ENCODE data around the gene FAM83D. TPM values are rescaled to one million over a fixed set of nuclear protein-coding genes. Genes with fewer than 3 reads are reported as not detected.

Gene FAM83D
- total and polyA plus RNA-seq, 2 experiments from 2014 or later: 33.3 to 91.3 TPM

GRCh38 chr20:38907918-38908677 is 18.1 kb upstream of the FAM83D start:
- DNase-seq (ENCODE audit: low spot score) (no peak), ATAC-seq (no peak)
- Histone ChIP-seq H3K9me2 (ENCODE audit: insufficient read depth) (no peaks in the 10 kb centered on the region), H3F3A (replicated peaks; ENCODE audit: low read depth) (no peaks in the 10 kb centered on the region), H3K27ac (ENCODE audit: low read depth) (no peak overlapping the region), H3K4me2 (no peak overlapping the region), H3K4me1 (ENCODE audit: insufficient read depth) (no peaks in the 10 kb centered on the region), H3K79me2 (replicated peaks; ENCODE audit: insufficient read depth) (no peaks in the 10 kb centered on the region), H3K36me3 (ENCODE audit: insufficient read depth) (no peaks in the 10 kb centered on the region), H4K20me1 (replicated peaks; ENCODE audit: insufficient read depth) (no peaks in the 10 kb centered on the region), H3K4me3 (no peak overlapping the region), H2AFZ (no peak overlapping the region), H3K27me3 (ENCODE audit: insufficient read depth) (no peaks in the 10 kb centered on the region)
- H3K36me3 Mint-ChIP-seq (ENCODE audit: low read depth): peaks cover 19% of the 10 kb centered on the region
- H3K9me3 Mint-ChIP-seq: no peaks in the 10 kb centered on the region; the same call in 2 of the 3 replicates
- no peak overlapping the region for H3K4me3 Mint-ChIP-seq
- H3K27me3 Mint-ChIP-seq (ENCODE audit: insufficient read depth, low read depth, poor library complexity): peaks cover 4% of the 10 kb centered on the region
- no peak for TF ChIP-seq EZH2phosphoT487 (IDR thresholded peaks at IDR 0.05; ENCODE audit: unreplicated experiment)
- no peak for TF ChIP-seq ZNF331 (CRISPR knock-in tag; IDR thresholded peaks at IDR 0.05; ENCODE audit: low read depth)
- no peak for TF ChIP-seq JUNB (IDR thresholded peaks at IDR 0.05; ENCODE audit: unreplicated experiment)
- no peak for TF ChIP-seq STAT1 (IDR thresholded peaks at IDR 0.05; ENCODE audit: unreplicated experiment)
- TF ChIP-seq EZH2 (IDR thresholded peaks at IDR 0.05; ENCODE audit: low read depth, unreplicated experiment): no peak
- TF ChIP-seq, protein P1, sequence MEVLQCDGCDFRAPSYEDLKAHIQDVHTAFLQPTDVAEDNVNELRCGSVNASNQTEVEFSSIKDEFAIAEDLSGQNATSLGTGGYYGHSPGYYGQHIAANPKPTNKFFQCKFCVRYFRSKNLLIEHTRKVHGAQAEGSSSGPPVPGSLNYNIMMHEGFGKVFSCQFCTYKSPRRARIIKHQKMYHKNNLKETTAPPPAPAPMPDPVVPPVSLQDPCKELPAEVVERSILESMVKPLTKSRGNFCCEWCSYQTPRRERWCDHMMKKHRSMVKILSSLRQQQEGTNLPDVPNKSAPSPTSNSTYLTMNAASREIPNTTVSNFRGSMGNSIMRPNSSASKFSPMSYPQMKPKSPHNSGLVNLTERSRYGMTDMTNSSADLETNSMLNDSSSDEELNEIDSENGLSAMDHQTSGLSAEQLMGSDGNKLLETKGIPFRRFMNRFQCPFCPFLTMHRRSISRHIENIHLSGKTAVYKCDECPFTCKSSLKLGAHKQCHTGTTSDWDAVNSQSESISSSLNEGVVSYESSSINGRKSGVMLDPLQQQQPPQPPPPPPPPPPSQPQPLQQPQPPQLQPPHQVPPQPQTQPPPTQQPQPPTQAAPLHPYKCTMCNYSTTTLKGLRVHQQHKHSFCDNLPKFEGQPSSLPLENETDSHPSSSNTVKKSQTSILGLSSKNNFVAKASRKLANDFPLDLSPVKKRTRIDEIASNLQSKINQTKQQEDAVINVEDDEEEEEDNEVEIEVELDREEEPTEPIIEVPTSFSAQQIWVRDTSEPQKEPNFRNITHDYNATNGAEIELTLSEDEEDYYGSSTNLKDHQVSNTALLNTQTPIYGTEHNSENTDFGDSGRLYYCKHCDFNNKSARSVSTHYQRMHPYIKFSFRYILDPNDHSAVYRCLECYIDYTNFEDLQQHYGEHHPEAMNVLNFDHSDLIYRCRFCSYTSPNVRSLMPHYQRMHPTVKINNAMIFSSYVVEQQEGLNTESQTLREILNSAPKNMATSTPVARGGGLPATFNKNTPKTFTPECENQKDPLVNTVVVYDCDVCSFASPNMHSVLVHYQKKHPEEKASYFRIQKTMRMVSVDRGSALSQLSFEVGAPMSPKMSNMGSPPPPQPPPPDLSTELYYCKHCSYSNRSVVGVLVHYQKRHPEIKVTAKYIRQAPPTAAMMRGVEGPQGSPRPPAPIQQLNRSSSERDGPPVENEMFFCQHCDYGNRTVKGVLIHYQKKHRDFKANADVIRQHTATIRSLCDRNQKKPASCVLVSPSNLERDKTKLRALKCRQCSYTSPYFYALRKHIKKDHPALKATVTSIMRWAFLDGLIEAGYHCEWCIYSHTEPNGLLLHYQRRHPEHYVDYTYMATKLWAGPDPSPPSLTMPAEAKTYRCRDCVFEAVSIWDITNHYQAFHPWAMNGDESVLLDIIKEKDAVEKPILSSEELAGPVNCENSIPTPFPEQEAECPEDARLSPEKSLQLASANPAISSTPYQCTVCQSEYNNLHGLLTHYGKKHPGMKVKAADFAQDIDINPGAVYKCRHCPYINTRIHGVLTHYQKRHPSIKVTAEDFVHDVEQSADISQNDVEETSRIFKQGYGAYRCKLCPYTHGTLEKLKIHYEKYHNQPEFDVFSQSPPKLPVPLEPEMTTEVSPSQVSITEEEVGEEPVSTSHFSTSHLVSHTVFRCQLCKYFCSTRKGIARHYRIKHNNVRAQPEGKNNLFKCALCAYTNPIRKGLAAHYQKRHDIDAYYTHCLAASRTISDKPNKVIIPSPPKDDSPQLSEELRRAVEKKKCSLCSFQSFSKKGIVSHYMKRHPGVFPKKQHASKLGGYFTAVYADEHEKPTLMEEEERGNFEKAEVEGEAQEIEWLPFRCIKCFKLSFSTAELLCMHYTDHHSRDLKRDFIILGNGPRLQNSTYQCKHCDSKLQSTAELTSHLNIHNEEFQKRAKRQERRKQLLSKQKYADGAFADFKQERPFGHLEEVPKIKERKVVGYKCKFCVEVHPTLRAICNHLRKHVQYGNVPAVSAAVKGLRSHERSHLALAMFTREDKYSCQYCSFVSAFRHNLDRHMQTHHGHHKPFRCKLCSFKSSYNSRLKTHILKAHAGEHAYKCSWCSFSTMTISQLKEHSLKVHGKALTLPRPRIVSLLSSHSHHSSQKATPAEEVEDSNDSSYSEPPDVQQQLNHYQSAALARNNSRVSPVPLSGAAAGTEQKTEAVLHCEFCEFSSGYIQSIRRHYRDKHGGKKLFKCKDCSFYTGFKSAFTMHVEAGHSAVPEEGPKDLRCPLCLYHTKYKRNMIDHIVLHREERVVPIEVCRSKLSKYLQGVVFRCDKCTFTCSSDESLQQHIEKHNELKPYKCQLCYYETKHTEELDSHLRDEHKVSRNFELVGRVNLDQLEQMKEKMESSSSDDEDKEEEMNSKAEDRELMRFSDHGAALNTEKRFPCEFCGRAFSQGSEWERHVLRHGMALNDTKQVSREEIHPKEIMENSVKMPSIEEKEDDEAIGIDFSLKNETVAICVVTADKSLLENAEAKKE (CRISPR knock-in tag; IDR thresholded peaks at IDR 0.05): no peak
- TF ChIP-seq NANOG (IDR thresholded peaks at IDR 0.05; ENCODE audit: borderline replicate concordance): no peak
- no peak for TF ChIP-seq POLR2AphosphoS5 (IDR thresholded peaks at IDR 0.05; ENCODE audit: low read depth)
- TF ChIP-seq CREB1 (CRISPR knock-in tag; IDR thresholded peaks at IDR 0.05; ENCODE audit: low read depth): no peak
- no peak for TF ChIP-seq ZNF114 (CRISPR knock-in tag; IDR thresholded peaks at IDR 0.05)
- TF ChIP-seq, protein P2, sequence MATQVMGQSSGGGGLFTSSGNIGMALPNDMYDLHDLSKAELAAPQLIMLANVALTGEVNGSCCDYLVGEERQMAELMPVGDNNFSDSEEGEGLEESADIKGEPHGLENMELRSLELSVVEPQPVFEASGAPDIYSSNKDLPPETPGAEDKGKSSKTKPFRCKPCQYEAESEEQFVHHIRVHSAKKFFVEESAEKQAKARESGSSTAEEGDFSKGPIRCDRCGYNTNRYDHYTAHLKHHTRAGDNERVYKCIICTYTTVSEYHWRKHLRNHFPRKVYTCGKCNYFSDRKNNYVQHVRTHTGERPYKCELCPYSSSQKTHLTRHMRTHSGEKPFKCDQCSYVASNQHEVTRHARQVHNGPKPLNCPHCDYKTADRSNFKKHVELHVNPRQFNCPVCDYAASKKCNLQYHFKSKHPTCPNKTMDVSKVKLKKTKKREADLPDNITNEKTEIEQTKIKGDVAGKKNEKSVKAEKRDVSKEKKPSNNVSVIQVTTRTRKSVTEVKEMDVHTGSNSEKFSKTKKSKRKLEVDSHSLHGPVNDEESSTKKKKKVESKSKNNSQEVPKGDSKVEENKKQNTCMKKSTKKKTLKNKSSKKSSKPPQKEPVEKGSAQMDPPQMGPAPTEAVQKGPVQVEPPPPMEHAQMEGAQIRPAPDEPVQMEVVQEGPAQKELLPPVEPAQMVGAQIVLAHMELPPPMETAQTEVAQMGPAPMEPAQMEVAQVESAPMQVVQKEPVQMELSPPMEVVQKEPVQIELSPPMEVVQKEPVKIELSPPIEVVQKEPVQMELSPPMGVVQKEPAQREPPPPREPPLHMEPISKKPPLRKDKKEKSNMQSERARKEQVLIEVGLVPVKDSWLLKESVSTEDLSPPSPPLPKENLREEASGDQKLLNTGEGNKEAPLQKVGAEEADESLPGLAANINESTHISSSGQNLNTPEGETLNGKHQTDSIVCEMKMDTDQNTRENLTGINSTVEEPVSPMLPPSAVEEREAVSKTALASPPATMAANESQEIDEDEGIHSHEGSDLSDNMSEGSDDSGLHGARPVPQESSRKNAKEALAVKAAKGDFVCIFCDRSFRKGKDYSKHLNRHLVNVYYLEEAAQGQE (IDR thresholded peaks at IDR 0.05; ENCODE audit: unreplicated experiment): no peak
- TF ChIP-seq, protein P3, sequence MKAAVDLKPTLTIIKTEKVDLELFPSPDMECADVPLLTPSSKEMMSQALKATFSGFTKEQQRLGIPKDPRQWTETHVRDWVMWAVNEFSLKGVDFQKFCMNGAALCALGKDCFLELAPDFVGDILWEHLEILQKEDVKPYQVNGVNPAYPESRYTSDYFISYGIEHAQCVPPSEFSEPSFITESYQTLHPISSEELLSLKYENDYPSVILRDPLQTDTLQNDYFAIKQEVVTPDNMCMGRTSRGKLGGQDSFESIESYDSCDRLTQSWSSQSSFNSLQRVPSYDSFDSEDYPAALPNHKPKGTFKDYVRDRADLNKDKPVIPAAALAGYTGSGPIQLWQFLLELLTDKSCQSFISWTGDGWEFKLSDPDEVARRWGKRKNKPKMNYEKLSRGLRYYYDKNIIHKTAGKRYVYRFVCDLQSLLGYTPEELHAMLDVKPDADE (IDR thresholded peaks at IDR 0.05): no peak
- no peak for TF ChIP-seq CTCF (conservative IDR thresholded peaks at IDR 0.05; ENCODE audit: low read depth in 2 of 2)
- no peaks in the 10 kb centered on the region for H3K4me1 Mint-ChIP-seq
- H3K27ac Mint-ChIP-seq: no peak overlapping the region

Data from GM23338 (cell line).